Lung (tissue), 12 donors: ENCODE data around the gene ZNF714. TPM values are rescaled to one million over a fixed set of nuclear protein-coding genes. Genes with fewer than 3 reads are reported as not detected.

Source experiments
- ATAC-seq: fragments of 200-7000 bp; cut with Tn5 transposase; one replicate; pipeline ENCODE4 v1.9.1; 2020; ENCODE audit warnings: moderate number of reproducible peaks; ENCODE audit not compliant: insufficient read depth, low FRiP score
- DNase-seq, 3 donors: peaks; one replicate each; pipeline ENCODE4 v3.0.0-alpha.2; 2013 to 2017
- H3K27ac ChIP-seq, 2 donors: one replicate each; pipeline ENCODE4 v1.5.1; 2013; ENCODE audit warnings: mild to moderate bottlenecking in 2 of 2, moderate library complexity in 2 of 2, control low read depth in 1 of 2, inconsistent platforms in 1 of 2, low read depth in 1 of 2, low read length in 1 of 2
- H3K27me3 ChIP-seq, 3 donors: one replicate each; pipeline ENCODE4 v1.5.1; 2013; ENCODE audit warnings: low read length in 2 of 3; ENCODE audit not compliant: control insufficient read depth in 3 of 3, insufficient read depth in 3 of 3
- H3K36me3 ChIP-seq, 4 donors: one replicate each; pipeline ENCODE4 v1.5.1; 2013; ENCODE audit warnings: low read length in 4 of 4, mild to moderate bottlenecking in 1 of 4, moderate library complexity in 1 of 4; ENCODE audit not compliant: control insufficient read depth in 4 of 4, insufficient read depth in 4 of 4
- H3K4me1 ChIP-seq, 5 donors: one replicate each; pipeline ENCODE4 v1.5.1; 2013; ENCODE audit warnings: low read length in 5 of 5, mild to moderate bottlenecking in 2 of 5, moderate library complexity in 1 of 5; ENCODE audit not compliant: control insufficient read depth in 5 of 5, insufficient read depth in 5 of 5
- H3K4me3 ChIP-seq: one replicate; pipeline ENCODE4 v1.5.1; 2013; ENCODE audit warnings: mild to moderate bottlenecking, control low read depth, moderate library complexity
- H3K9ac ChIP-seq, 2 donors: one replicate each; pipeline ENCODE4 v1.5.1; 2013; ENCODE audit warnings: low read length in 2 of 2, control low read depth in 1 of 2; ENCODE audit not compliant: insufficient read depth in 1 of 2
- H3K9me3 ChIP-seq, 4 donors: one replicate each; pipeline ENCODE4 v1.5.1; 2013; ENCODE audit warnings: low read length in 3 of 4, mild to moderate bottlenecking in 1 of 4, moderate library complexity in 1 of 4; ENCODE audit not compliant: control insufficient read depth in 4 of 4, insufficient read depth in 3 of 4
- CTCF ChIP-seq: IDR thresholded peaks from 2 replicates; pipeline ENCODE4 v1.5.1; 2012; ENCODE audit warnings: mild to moderate bottlenecking; ENCODE audit errors: control extremely low read depth, extremely low read depth
- WGBS, 2 donors: extraction: QIAGEN DNeasy Blood & Tissue Kit; methylation state at CpG; one replicate each; pipeline ENCODE4 v1.1.7; 2013; 5-methylcytosine and 5-hydroxymethylcytosine counted together
- polyA plus RNA-seq, 2 donors: library from polyadenylated mRNA; stranded (reverse); fragments of 200-250 nt; gene quantifications; one replicate each; pipeline ENCODE4 v1.2.1, GENCODE V29; 2013
- total RNA-seq, 2 donors: library from RNA; depleted of rRNA in 1 of 2; stranded (reverse); fragments of >200 nt in 1 of 2; gene quantifications; one replicate each; pipeline ENCODE4 v1.2.1, GENCODE V29; 2014 to 2021
- donor health status: control.
- donor health status: control.
- donor health status: Bipolar disorder and iron deficiency.
- donor health status: healthy.
- donor health status: DM: yes; HTN: yes; CAD: no.

ZNF714 gene
- total and polyA plus RNA-seq, 4 donors = 1.2 to 25.0 (median 7.8) TPM

GRCh38 chr19:21126078-21126477, 44.1 kb downstream of the ZNF714 start:
- peaks cover 0 to 7% (median 0%) of the 10 kb centered on the region in 5 donors for H3K4me1 ChIP-seq
- peaks cover 0 to 3% (median 0%) of the 10 kb centered on the region in 4 donors for H3K36me3 ChIP-seq
- H3K9ac ChIP-seq = no peak overlapping the region
- no peak overlapping the region for H3K4me3 ChIP-seq
- no peak for ATAC-seq
- H3K27ac ChIP-seq = no peak overlapping the region
- DNase-seq = no peak
- H3K9me3 ChIP-seq = peaks cover 0 to 2% (median 0%) of the 10 kb centered on the region in 4 donors
- TF ChIP-seq CTCF = no peak
- no peaks in the 10 kb centered on the region for H3K27me3 ChIP-seq

- no peak overlapping the region for H3K9ac ChIP-seq
- H3K36me3 ChIP-seq = peaks cover 0 to 3% (median 0%) of the 10 kb centered on the region in 4 donors
- no peak for ATAC-seq
- peaks cover 0 to 4% (median 0%) of the 10 kb centered on the region in 4 donors for H3K9me3 ChIP-seq
- no peak for DNase-seq
- no peak for TF ChIP-seq CTCF
- H3K27me3 ChIP-seq = no peaks in the 10 kb centered on the region
- H3K4me1 ChIP-seq = peaks cover 0 to 7% (median 0%) of the 10 kb centered on the region in 5 donors
- H3K27ac ChIP-seq = no peak overlapping the region
- WGBS, 2 donors = 53 to 61% methylated on average over 2 of the region's 2 CpGs
- no peak overlapping the region for H3K4me3 ChIP-seq
Observed at GRCh38 chr19:21127001-21127400, 45.0 kb downstream of the ZNF714 start.

DNA sequence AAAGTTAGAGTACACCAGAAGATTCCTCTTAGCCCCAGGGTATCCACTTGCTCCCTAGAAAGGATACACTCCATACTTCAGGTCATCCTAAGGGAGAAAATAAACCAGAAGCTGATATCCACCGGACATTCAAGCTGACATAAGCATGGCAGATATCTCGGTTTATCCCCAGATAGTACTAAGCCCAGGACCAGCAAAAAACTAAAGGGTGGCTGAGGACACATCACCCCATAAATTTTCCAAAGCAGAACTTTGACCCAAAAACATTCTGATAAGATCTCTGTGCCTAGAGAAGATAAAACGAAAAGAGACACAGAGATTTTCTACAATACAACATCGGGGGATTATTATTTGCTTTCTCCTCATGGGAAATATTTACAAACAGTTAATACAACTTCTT, 45.9 kb downstream of the ZNF714 start:
- Histone ChIP-seq H3K27me3 (no peaks in the 10 kb centered on the region), H3K27ac (no peak overlapping the region), H3K4me3 (no peak overlapping the region), H3K9ac (no peak overlapping the region), H3K4me1 (peaks cover 0 to 7% (median 0%) of the 10 kb centered on the region in 5 donors), H3K36me3 (no peaks in the 10 kb centered on the region), H3K9me3 (peaks cover 0 to 4% (median 0%) of the 10 kb centered on the region in 4 donors)
- DNase-seq = no peak
- no peak for TF ChIP-seq CTCF
- WGBS, 2 donors = 57 to 75% methylated on average over 4 of the region's 4 CpGs
- no peak for ATAC-seq
